Natural killer cell (primary cell): ENCODE data around the gene TMEM242. TPM values are rescaled to one million over a fixed set of nuclear protein-coding genes. Genes with fewer than 3 reads are reported as not detected.

Experiments used
- ATAC-seq, 3 donors: fragments of 150-1000 bp in 2 of 3; fragments of 200-7000 bp in 1 of 3; cut with Tn5 transposase; 1 replicate in 1 of 3; 2 replicates in 2 of 3; pipeline ENCODE4 v1.10.0; 2021; ENCODE audit warnings: mild to moderate bottlenecking in 2 of 3, moderate library complexity in 2 of 3
- DNase-seq, 2 donors: peaks; one replicate each; pipeline versions ENCODE4 v3.0.0 to v3.0.0-alpha.2; 2013 to 2021; ENCODE audit warnings: mixed read lengths in 1 of 2
- H3K27ac ChIP-seq: one replicate; pipeline ENCODE4 v1.5.1; 2013; ENCODE audit warnings: mild to moderate bottlenecking, low read length
- H3K27me3 ChIP-seq: one replicate; pipeline ENCODE4 v1.6.1; 2013; ENCODE audit warnings: low read length; ENCODE audit not compliant: control insufficient read depth, insufficient read depth
- H3K36me3 ChIP-seq: one replicate; pipeline ENCODE4 v1.6.1; 2013; ENCODE audit warnings: low read length; ENCODE audit not compliant: control insufficient read depth, insufficient read depth
- H3K4me1 ChIP-seq: one replicate; pipeline ENCODE4 v1.6.1; 2013; ENCODE audit warnings: low read length; ENCODE audit not compliant: control insufficient read depth, insufficient read depth
- H3K4me3 ChIP-seq: one replicate; pipeline ENCODE4 v1.5.1; 2013; ENCODE audit warnings: low read length
- H3K9me3 ChIP-seq: one replicate; pipeline ENCODE4 v1.6.1; 2013; ENCODE audit warnings: low read length; ENCODE audit not compliant: control insufficient read depth, insufficient read depth
- H3K27ac Mint-ChIP-seq, 2 donors: one replicate each; pipeline ENCODE4 v1.8.0; 2022; ENCODE audit warnings: mild to moderate bottlenecking in 2 of 2, mixed read lengths in 2 of 2, moderate library complexity in 1 of 2
- H3K27me3 Mint-ChIP-seq, 2 donors: one replicate each; pipeline ENCODE4 v1.8.0; 2022; ENCODE audit warnings: low read depth in 2 of 2, mixed read lengths in 2 of 2
- H3K36me3 Mint-ChIP-seq: one replicate; pipeline ENCODE4 v1.8.0; 2022; ENCODE audit warnings: mixed read lengths
- H3K4me1 Mint-ChIP-seq, 2 donors: one replicate each; pipeline ENCODE4 v1.8.0; 2022; ENCODE audit warnings: mixed read lengths in 2 of 2
- H3K4me3 Mint-ChIP-seq: one replicate; pipeline ENCODE4 v1.8.0; 2022; ENCODE audit warnings: mild to moderate bottlenecking, moderate library complexity, mixed read lengths
- H3K9me3 Mint-ChIP-seq, 2 donors: one replicate each; pipeline ENCODE4 v1.8.0; 2022; ENCODE audit warnings: mixed read lengths in 2 of 2
- WGBS: methylation state at CpG from one replicate; pipeline ENCODE4 v1.1.7; 2013; ENCODE audit warnings: missing lambda C conversion rate; ENCODE audit not compliant: insufficient coverage; 5-methylcytosine and 5-hydroxymethylcytosine counted together
- intact Hi-C: fragments of 100-400 bp; cut with micrococcal nuclease; formaldehyde crosslinking; loops from one replicate; pipeline ENCODE4 v1.14.2; 2022
- total RNA-seq, 4 donors: library from RNA; stranded (reverse); fragments of 120-200 nt in 1 of 4; gene quantifications; one replicate each; pipeline versions ENCODE4 v1.2.3 to v1.2.4, GENCODE V29; 2013 to 2022
- TF ChIP-seq, protein P1 (sequence below): fragments of 200-600 bp; IDR thresholded peaks from one replicate; pipeline ENCODE4 v1.8.0; 2022; ENCODE audit warnings: antibody characterized with exemption

Gene TMEM242
- total RNA-seq, 3 donors from 2014 or later (not counting 1 experiment from before 2014, with no cell fraction given) = 18.5 to 24.8 (median 19.8) TPM

GRCh38 chr6:157246771-157247484 is 76.4 kb downstream of the TMEM242 start:
- Histone ChIP-seq H3K27me3 (no peaks in the 10 kb centered on the region), H3K9me3 (peaks cover 8% of the 10 kb centered on the region), H3K4me3 (no peak overlapping the region), H3K27ac (no peak overlapping the region), H3K4me1 (no peaks in the 10 kb centered on the region), H3K36me3 (no peaks in the 10 kb centered on the region)
- Mint-ChIP-seq H3K27me3 (peaks cover 34 to 42% of the 10 kb centered on the region in 2 donors), H3K36me3 (peaks cover 13% of the 10 kb centered on the region), H3K4me1 (no peaks in the 10 kb centered on the region), H3K4me3 (no peak overlapping the region), H3K27ac (no peak overlapping the region), H3K9me3 (peaks cover 0 to 6% of the 10 kb centered on the region in 2 donors)
- DNase-seq = no peak
- TF ChIP-seq, protein P1, sequence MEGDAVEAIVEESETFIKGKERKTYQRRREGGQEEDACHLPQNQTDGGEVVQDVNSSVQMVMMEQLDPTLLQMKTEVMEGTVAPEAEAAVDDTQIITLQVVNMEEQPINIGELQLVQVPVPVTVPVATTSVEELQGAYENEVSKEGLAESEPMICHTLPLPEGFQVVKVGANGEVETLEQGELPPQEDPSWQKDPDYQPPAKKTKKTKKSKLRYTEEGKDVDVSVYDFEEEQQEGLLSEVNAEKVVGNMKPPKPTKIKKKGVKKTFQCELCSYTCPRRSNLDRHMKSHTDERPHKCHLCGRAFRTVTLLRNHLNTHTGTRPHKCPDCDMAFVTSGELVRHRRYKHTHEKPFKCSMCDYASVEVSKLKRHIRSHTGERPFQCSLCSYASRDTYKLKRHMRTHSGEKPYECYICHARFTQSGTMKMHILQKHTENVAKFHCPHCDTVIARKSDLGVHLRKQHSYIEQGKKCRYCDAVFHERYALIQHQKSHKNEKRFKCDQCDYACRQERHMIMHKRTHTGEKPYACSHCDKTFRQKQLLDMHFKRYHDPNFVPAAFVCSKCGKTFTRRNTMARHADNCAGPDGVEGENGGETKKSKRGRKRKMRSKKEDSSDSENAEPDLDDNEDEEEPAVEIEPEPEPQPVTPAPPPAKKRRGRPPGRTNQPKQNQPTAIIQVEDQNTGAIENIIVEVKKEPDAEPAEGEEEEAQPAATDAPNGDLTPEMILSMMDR = no peak
- intact Hi-C loops = no loop called here
- no peak for ATAC-seq
- 96% methylated on average over 14 of the region's 14 CpGs for WGBS

DNA sequence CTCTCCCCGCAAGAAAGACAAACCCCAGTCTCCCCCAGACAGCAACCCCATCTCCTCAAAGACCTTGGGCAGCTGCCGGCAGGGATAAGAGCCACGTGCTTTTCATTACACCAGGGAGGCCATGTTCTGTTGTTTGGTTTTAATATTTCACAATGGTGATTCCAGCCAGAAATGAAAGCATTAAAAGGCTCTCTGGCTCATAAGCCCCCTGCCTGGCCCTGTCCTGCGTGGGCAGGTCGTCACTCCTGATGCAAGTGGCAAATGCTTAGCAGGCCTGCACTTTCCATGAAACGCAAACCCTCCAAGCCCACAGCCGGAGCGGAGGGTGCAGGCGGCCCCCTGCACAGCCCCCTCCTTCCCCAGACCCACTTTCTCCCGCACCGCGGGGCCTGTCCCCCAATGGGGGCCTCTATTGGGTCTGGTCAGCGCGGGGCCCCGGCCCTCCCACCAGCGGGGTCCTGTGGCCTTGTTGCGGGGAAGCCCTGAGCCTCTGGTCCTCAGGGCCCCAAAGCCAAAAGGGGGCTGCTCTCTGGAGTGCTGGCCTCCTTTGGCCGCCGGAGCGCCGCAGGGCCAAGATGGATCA is 77.2 kb downstream of the TMEM242 start:
- TF ChIP-seq, protein P1 = no peak
- ATAC-seq (no peak), DNase-seq (no peak)
- H3K27me3 ChIP-seq = peaks cover under 1% of the 10 kb centered on the region
- peaks cover 0 to 6% of the 10 kb centered on the region in 2 donors for H3K9me3 Mint-ChIP-seq
- no peak overlapping the region for H3K4me3 ChIP-seq
- no peaks in the 10 kb centered on the region for H3K36me3 ChIP-seq
- intact Hi-C loops = no loop called here
- peaks cover 33 to 35% of the 10 kb centered on the region in 2 donors for H3K27me3 Mint-ChIP-seq
- WGBS = 95% methylated on average over 21 of the region's 21 CpGs
- H3K4me3 Mint-ChIP-seq = no peak overlapping the region
- no peak overlapping the region for H3K27ac ChIP-seq
- peaks cover 13% of the 10 kb centered on the region for H3K36me3 Mint-ChIP-seq
- H3K4me1 ChIP-seq = no peaks in the 10 kb centered on the region
- H3K9me3 ChIP-seq = peaks cover 8% of the 10 kb centered on the region
- no peaks in the 10 kb centered on the region for H3K4me1 Mint-ChIP-seq
- H3K27ac Mint-ChIP-seq = no peak overlapping the region

DNA sequence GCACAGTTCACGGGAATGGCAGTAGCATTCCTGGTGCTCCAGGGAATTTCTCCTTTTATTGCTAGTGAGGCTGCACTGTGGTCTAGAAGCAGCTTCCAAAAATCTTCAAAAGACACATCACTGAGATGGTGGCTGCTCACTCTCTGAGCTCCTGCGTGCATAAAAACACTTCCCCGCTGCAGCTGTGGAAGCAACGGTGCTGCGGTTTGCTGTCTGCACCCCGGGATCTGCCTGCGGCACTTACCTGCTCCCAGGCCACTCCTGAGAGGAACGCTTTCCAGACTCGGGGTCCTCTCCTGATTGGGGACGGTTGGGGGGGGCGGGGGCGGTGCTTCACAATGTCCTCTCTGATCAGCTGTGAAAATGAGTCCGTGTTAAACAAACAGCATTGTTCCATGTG is 77.9 kb downstream of the TMEM242 start:
- H3K36me3 ChIP-seq = no peaks in the 10 kb centered on the region
- no peak overlapping the region for H3K27ac Mint-ChIP-seq
- 89% methylated on average over 13 of the region's 13 CpGs for WGBS

More for the DNA sequence above, 77.9 kb downstream of the TMEM242 start:
- ATAC-seq (no peak), DNase-seq (no peak)
- H3K4me1 ChIP-seq = peaks cover 6% of the 10 kb centered on the region
- H3K4me1 Mint-ChIP-seq = peaks cover 0 to 4% of the 10 kb centered on the region in 2 donors
- no peak overlapping the region for H3K4me3 ChIP-seq
- H3K4me3 Mint-ChIP-seq = no peak overlapping the region
- TF ChIP-seq, protein P1 = no peak
- H3K27me3 ChIP-seq = peaks cover 2% of the 10 kb centered on the region
- intact Hi-C loops = no loop called here
- H3K27me3 Mint-ChIP-seq = peaks cover 35 to 36% of the 10 kb centered on the region in 2 donors
- no peak overlapping the region for H3K27ac ChIP-seq
- H3K9me3 ChIP-seq = peaks cover 8% of the 10 kb centered on the region
- H3K9me3 Mint-ChIP-seq = peaks cover 0 to 6% of the 10 kb centered on the region in 2 donors
- peaks cover 13% of the 10 kb centered on the region for H3K36me3 Mint-ChIP-seq
